IMR-90 (cell line): ENCODE measurements around the gene CAMK2D. TPM values are rescaled to one million over a fixed set of nuclear protein-coding genes. Genes with fewer than 3 reads are reported as not detected.
A peak's percentile ranks its signal among the peaks of the same experiment; 100 is the strongest.

Experiments
- ATAC-seq: fragments of 200-7000 bp; cut with Tn5 transposase; 2 replicates; pipeline ENCODE4 v1.9.1; 2020; ENCODE audit warnings: low read depth, mild to moderate bottlenecking, moderate library complexity
- BruUV-seq: library from RNA; stranded (reverse); fragments of 400-500 nt; replicated peaks from 2 replicates; lab custom pipeline; 2021; lab: Mats Ljungman, UMichigan
- CTCF ChIA-PET: fragments of 300-600 bp; formaldehyde crosslinking; extraction: SDS; loops from one replicate; lab custom pipeline; 2021; ENCODE audit warnings: antibody characterized with exemption; lab: Yijun Ruan, JAX
- POLR2A ChIA-PET: fragments of 300-600 bp; sonication (Branson Sonifier 250); formaldehyde crosslinking; loops from one replicate; lab custom pipeline; 2022; ENCODE audit warnings: antibody characterized with exemption; ENCODE audit not compliant: unreplicated experiment; lab: Charles Lee
- DNase-seq: peaks from one replicate; pipeline ENCODE4 v3.0.0; 2013
- H2AFZ ChIP-seq: replicated peaks from 2 replicates; pipeline ENCODE3; 2013; ENCODE audit warnings: low read length, mild to moderate bottlenecking; ENCODE audit not compliant: poor library complexity
- H2AK5ac ChIP-seq: 2 replicates; pipeline ENCODE4 v1.6.1; 2013; ENCODE audit warnings: low read depth, low read length, inconsistent platforms
- H2AK9ac ChIP-seq: replicated peaks from 2 replicates; pipeline ENCODE3; 2013; ENCODE audit warnings: mild to moderate bottlenecking, low read depth, low read length, moderate library complexity; ENCODE audit not compliant: poor library complexity
- H2BK120ac ChIP-seq: 2 replicates; pipeline ENCODE4 v1.6.1; 2013; ENCODE audit warnings: low read depth, low read length, inconsistent platforms
- H2BK15ac ChIP-seq: 3 replicates; pipeline ENCODE4 v1.6.1; 2013; ENCODE audit warnings: low read depth, low read length, inconsistent platforms
- H2BK20ac ChIP-seq: 2 replicates; pipeline ENCODE4 v1.6.1; 2013; ENCODE audit warnings: low read depth, mild to moderate bottlenecking, inconsistent platforms, low read length, moderate library complexity
- H2BK5ac ChIP-seq: 2 replicates; pipeline ENCODE4 v1.6.1; 2013; ENCODE audit warnings: mild to moderate bottlenecking, low read depth, low read length, inconsistent platforms; ENCODE audit not compliant: poor library complexity, severe bottlenecking
- H3K14ac ChIP-seq: replicated peaks from 2 replicates; pipeline ENCODE4 v1.6.1; 2013; ENCODE audit warnings: low read depth, low read length, inconsistent platforms
- H3K18ac ChIP-seq: 2 replicates; pipeline ENCODE4 v1.6.1; 2013; ENCODE audit warnings: low read depth, low read length, control low read depth
- H3K23ac ChIP-seq: 2 replicates; pipeline ENCODE4 v1.6.1; 2013; ENCODE audit warnings: low read depth, low read length, inconsistent platforms
- H3K27ac ChIP-seq: 2 replicates; pipeline ENCODE4 v1.5.1; 2013; ENCODE audit warnings: mild to moderate bottlenecking, control low read depth, low read length; ENCODE audit not compliant: insufficient read depth
- H3K27me3 ChIP-seq: 2 replicates; pipeline ENCODE4 v1.6.1; 2013; ENCODE audit warnings: low read length; ENCODE audit not compliant: control insufficient read depth, insufficient read depth
- H3K36me3 ChIP-seq: 2 replicates; pipeline ENCODE4 v1.6.1; 2013; ENCODE audit warnings: low read length, mixed read lengths; ENCODE audit not compliant: control insufficient read depth, insufficient read depth
- H3K4ac ChIP-seq: 2 replicates; pipeline ENCODE4 v1.6.1; 2013; ENCODE audit warnings: low read depth, low read length, inconsistent platforms
- H3K4me1 ChIP-seq: 2 replicates; pipeline ENCODE4 v1.6.1; 2013; ENCODE audit warnings: low read length, mixed read lengths; ENCODE audit not compliant: control insufficient read depth, insufficient read depth
- H3K4me2 ChIP-seq: 2 replicates; pipeline ENCODE4 v1.6.1; 2013; ENCODE audit warnings: low read depth, mild to moderate bottlenecking, control low read depth, low read length, moderate library complexity
- H3K4me3 ChIP-seq: 2 replicates; pipeline ENCODE4 v1.5.1; 2013; ENCODE audit warnings: low read depth, mild to moderate bottlenecking, control low read depth, low read length, moderate library complexity; ENCODE audit not compliant: insufficient read depth
- H3K56ac ChIP-seq: 2 replicates; pipeline ENCODE4 v1.6.1; 2013; ENCODE audit warnings: low read length, inconsistent platforms; ENCODE audit not compliant: insufficient read depth; ENCODE audit errors: extremely low read depth
- H3K79me1 ChIP-seq, 2 experiments: 2 replicates each; pipeline ENCODE4 v1.6.1; 2013; ENCODE audit warnings: low read length in 2 of 2, inconsistent platforms in 1 of 2, low read depth in 1 of 2
- H3K9ac ChIP-seq: 2 replicates; pipeline ENCODE4 v1.6.1; 2013; ENCODE audit warnings: low read depth, low read length, control low read depth
- H3K9me1 ChIP-seq: 2 replicates; pipeline ENCODE4 v1.6.1; 2013; ENCODE audit warnings: low read length, inconsistent platforms; ENCODE audit not compliant: insufficient read depth
- H3K9me3 ChIP-seq: 2 replicates; pipeline ENCODE4 v1.6.1; 2013; ENCODE audit warnings: low read length; ENCODE audit not compliant: control insufficient read depth, insufficient read depth
- H4K20me1 ChIP-seq: 2 replicates; pipeline ENCODE4 v1.6.1; 2013; ENCODE audit warnings: low read length, inconsistent platforms; ENCODE audit not compliant: insufficient read depth
- H4K5ac ChIP-seq: 2 replicates; pipeline ENCODE4 v1.6.1; 2013; ENCODE audit warnings: mild to moderate bottlenecking, low read depth, low read length, control low read depth
- H4K8ac ChIP-seq, 2 experiments: 2 replicates each; pipeline ENCODE4 v1.6.1; 2013; ENCODE audit warnings: low read depth in 2 of 2, low read length in 2 of 2, control low read depth in 1 of 2, inconsistent platforms in 1 of 2
- H4K91ac ChIP-seq: 2 replicates; pipeline ENCODE4 v1.6.1; 2013; ENCODE audit warnings: low read depth, low read length, inconsistent platforms; ENCODE audit not compliant: insufficient read depth
- BHLHE40 ChIP-seq: fragments of 150-350 bp; IDR thresholded peaks from 2 replicates; pipeline ENCODE4 v1.6.1; 2016; ENCODE audit warnings: mild to moderate bottlenecking, low read depth, low read length
- CEBPB ChIP-seq: IDR thresholded peaks from 2 replicates; pipeline ENCODE4 v1.6.1; 2012; ENCODE audit warnings: low read depth, low read length, improper control_type of control experiment
- CHD1 ChIP-seq: IDR thresholded peaks from 2 replicates; pipeline ENCODE4 v1.6.1; 2012; ENCODE audit warnings: low read depth, low read length, improper control_type of control experiment
- CTCF ChIP-seq: conservative IDR thresholded peaks from 2 replicates; pipeline ENCODE4 v1.5.1; 2012; ENCODE audit warnings: mild to moderate bottlenecking, low read depth, low read length, improper control_type of control experiment
- ELK1 ChIP-seq: fragments of 150-350 bp; IDR thresholded peaks from 2 replicates; pipeline ENCODE4 v1.6.1; 2016; ENCODE audit warnings: low read depth, mild to moderate bottlenecking, low read length, moderate library complexity, borderline replicate concordance
- FOS ChIP-seq: fragments of 150-350 bp; IDR thresholded peaks from 2 replicates; pipeline ENCODE4 v1.6.1; 2016; ENCODE audit warnings: low read depth, low read length
- MAFK ChIP-seq: IDR thresholded peaks from 2 replicates; pipeline ENCODE4 v1.6.1; 2012; ENCODE audit warnings: low read depth, low read length, improper control_type of control experiment
- MAZ ChIP-seq: IDR thresholded peaks from 2 replicates; pipeline ENCODE4 v1.6.1; 2012; ENCODE audit warnings: low read depth, mild to moderate bottlenecking, low read length, improper control_type of control experiment, moderate library complexity, borderline replicate concordance
- MXI1 ChIP-seq: IDR thresholded peaks from 2 replicates; pipeline ENCODE4 v1.6.1; 2012; ENCODE audit warnings: low read depth, mild to moderate bottlenecking, low read length, moderate library complexity, borderline replicate concordance
- NFE2L2 ChIP-seq: fragments of 150-350 bp; IDR thresholded peaks from 2 replicates; pipeline ENCODE4 v1.6.1; 2016; ENCODE audit warnings: low read depth, mild to moderate bottlenecking, low read length
- POLR2A ChIP-seq: IDR thresholded peaks from 2 replicates; pipeline ENCODE4 v1.6.1; 2012; ENCODE audit warnings: mild to moderate bottlenecking, low read depth, low read length
- RAD21 ChIP-seq: IDR thresholded peaks from 2 replicates; pipeline ENCODE4 v1.6.1; 2012; ENCODE audit warnings: low read length, improper control_type of control experiment
- RCOR1 ChIP-seq: IDR thresholded peaks from 2 replicates; pipeline ENCODE4 v1.6.1; 2012; ENCODE audit warnings: mild to moderate bottlenecking, low read length, improper control_type of control experiment; ENCODE audit not compliant: insufficient replicate concordance
- RFX5 ChIP-seq: IDR thresholded peaks from 2 replicates; pipeline ENCODE4 v1.8.0; 2012; ENCODE audit warnings: low read depth, mild to moderate bottlenecking, low read length, moderate library complexity
- SMC3 ChIP-seq: fragments of 150-350 bp; IDR thresholded peaks from 2 replicates; pipeline ENCODE4 v1.6.1; 2016; ENCODE audit warnings: low read depth, mild to moderate bottlenecking, antibody characterized with exemption, low read length, moderate library complexity
- USF2 ChIP-seq: fragments of 150-350 bp; IDR thresholded peaks from 2 replicates; pipeline ENCODE4 v1.6.1; 2017; ENCODE audit warnings: mild to moderate bottlenecking, antibody characterized with exemption, low read length, low read depth
- dilution Hi-C: fragments of 300-500 bp; cut with HindIII; formaldehyde crosslinking; loops from one replicate; pipeline ENCODE4 v1.14.3; 2018; ENCODE audit warnings: low sequenced_read_pairs; ENCODE audit not compliant: unreplicated experiment
- in situ Hi-C: fragments of 300-500 bp; cut with MboI; formaldehyde crosslinking; loops from 3 replicates; pipeline ENCODE4 v1.14.3; 2019; ENCODE audit warnings: low sequenced_read_pairs, inconsistent platforms, mixed read lengths
- intact Hi-C: fragments of 100-400 bp; cut with micrococcal nuclease; formaldehyde crosslinking; loops from 2 replicates; pipeline ENCODE4 v1.10.0; 2022
- polyA plus RNA-seq, 3 experiments: library from polyadenylated mRNA; depleted of rRNA; stranded (reverse); fragments of >200 nt; gene quantifications; 2 replicates each; pipeline ENCODE4 v1.2.3, GENCODE V29; 2012; ENCODE audit warnings: low replicate concordance in 1 of 3
- total RNA-seq: library from RNA; depleted of rRNA; stranded (reverse); fragments of >200 nt; gene quantifications from 2 replicates; pipeline ENCODE4 v1.2.3, GENCODE V29; 2012

CAMK2D gene
- total and polyA plus RNA-seq, 2 of the 4 experiments (the other 2 are of a cell fraction), result 44.6 to 156 TPM

GRCh38 chr4:113636877-113637276 is 124.7 kb downstream of the CAMK2D start:
- dilution Hi-C loops, result no loop called here

More at GRCh38 chr4:113636877-113637276, 124.7 kb downstream of the CAMK2D start:
- no TSS peak for BruUV-seq
- 0 out of 2 replicates have a peak overlapping the region, but pooled peaks have one; percentile 38 for H3K14ac ChIP-seq
- H2AFZ ChIP-seq, result no peak overlapping the region
- POLR2A ChIA-PET, result no interaction called here
- no peak overlapping the region for H3K9ac ChIP-seq
- H3K9me1 ChIP-seq, result peaks cover 10% of the 10 kb centered on the region
- no peak overlapping the region; the same call in 1 of the 2 replicates for H2BK120ac ChIP-seq
- no peak overlapping the region for H2BK15ac ChIP-seq
- peaks cover 26 to 58% of the 10 kb centered on the region in 2 experiments for H3K79me1 ChIP-seq
- ATAC-seq (0 out of 2 replicates have a peak, but pooled peaks have one; percentile 6), DNase-seq (peak; percentile 62)
- H4K5ac ChIP-seq, result no peak overlapping the region
- CTCF ChIA-PET, result no interaction called here
- H3K27me3 ChIP-seq, result no peaks in the 10 kb centered on the region
- H3K9me3 ChIP-seq, result no peaks in the 10 kb centered on the region
- no peak for TF ChIP-seq RCOR1
- TF ChIP-seq RAD21, result no peak
- TF ChIP-seq CHD1, result no peak
- no peak for TF ChIP-seq MAZ
- no peak for TF ChIP-seq BHLHE40
- TF ChIP-seq RFX5, result no peak
- TF ChIP-seq FOS, result no peak
- TF ChIP-seq POLR2A, result no peak
- TF ChIP-seq CEBPB, result no peak
- TF ChIP-seq CTCF, result no peak
- no peak for TF ChIP-seq MAFK
- no peak for TF ChIP-seq MXI1
- no peak for TF ChIP-seq SMC3
- TF ChIP-seq ELK1, result no peak
- TF ChIP-seq USF2, result no peak
- no peak for TF ChIP-seq NFE2L2
- no peak overlapping the region for H3K23ac ChIP-seq
- H4K20me1 ChIP-seq, result peaks cover 30% of the 10 kb centered on the region; the same call in 1 of the 2 replicates
- in situ Hi-C loops (no loop called here), intact Hi-C loops (no loop called here)
- no peak overlapping the region for H4K91ac ChIP-seq
- H3K4me2 ChIP-seq, result no peak overlapping the region
- H2BK20ac ChIP-seq, result no peak overlapping the region
- H2BK5ac ChIP-seq, result no peak overlapping the region
- H3K36me3 ChIP-seq, result no peaks in the 10 kb centered on the region
- peaks cover 15% of the 10 kb centered on the region for H3K4me1 ChIP-seq
- H3K18ac ChIP-seq, result no peak overlapping the region
- H4K8ac ChIP-seq, result 0 out of 4 replicates have a peak overlapping the region, but pooled peaks of 1 of the 2 experiments have one; percentile 34
- peak overlapping the region; percentile 44; the same call in 1 of the 2 replicates for H2AK5ac ChIP-seq
- peak overlapping the region; percentile 15 for H2AK9ac ChIP-seq
- H3K4me3 ChIP-seq, result no peak overlapping the region
- H3K56ac ChIP-seq, result no peak overlapping the region
- H3K27ac ChIP-seq, result no peak overlapping the region
- H3K4ac ChIP-seq, result peak overlapping the region; percentile 41
